HepG2 (cell line): ENCODE measurements around the gene SRSF11. TPM values are rescaled to one million over a fixed set of nuclear protein-coding genes. Genes with fewer than 3 reads are reported as not detected.
A peak's percentile ranks its signal among the peaks of the same experiment; 100 is the strongest.

Experiments used
- ADNP ChIP-seq: sonication (generic); formaldehyde crosslinking; IDR thresholded peaks from 2 replicates; pipeline ENCODE4 v1.4.0; 2020; ENCODE audit warnings: missing genetic modification reagents
- EED ChIP-seq: sonication (generic); formaldehyde crosslinking; IDR thresholded peaks from 2 replicates; pipeline ENCODE4 v1.5.0; 2020; ENCODE audit warnings: mild to moderate bottlenecking, missing genetic modification reagents
- HOXA9 ChIP-seq: sonication (generic); formaldehyde crosslinking; IDR thresholded peaks from 2 replicates; pipeline ENCODE4 v1.8.1; 2022; ENCODE audit warnings: missing genetic modification reagents, mild to moderate bottlenecking, moderate library complexity, borderline replicate concordance
- RELA ChIP-seq: sonication (generic); formaldehyde crosslinking; IDR thresholded peaks from 2 replicates; pipeline ENCODE4 v1.4.0; 2020; ENCODE audit warnings: missing genetic modification reagents
- SIX1 ChIP-seq: sonication (generic); formaldehyde crosslinking; IDR thresholded peaks from 2 replicates; pipeline ENCODE4 v1.4.0; 2020; ENCODE audit warnings: missing genetic modification reagents, borderline replicate concordance
- TCF12 ChIP-seq, 2 experiments: fragments of 450-650 bp in 1 of 2; sonication (generic) in 1 of 2; formaldehyde crosslinking in 1 of 2; IDR thresholded peaks; 2 replicates each; pipeline versions ENCODE4 v1.6.1 to v1.8.0; 2017 to 2022; ENCODE audit warnings: antibody characterized with exemption in 1 of 2, mild to moderate bottlenecking in 1 of 2, missing genetic modification reagents in 1 of 2, moderate library complexity in 1 of 2
- ZC3H4 ChIP-seq: sonication (generic); formaldehyde crosslinking; IDR thresholded peaks from 2 replicates; pipeline ENCODE4 v1.4.0; 2020; ENCODE audit warnings: missing genetic modification reagents, borderline replicate concordance
- ZNF335 ChIP-seq: sonication (generic); formaldehyde crosslinking; IDR thresholded peaks from 2 replicates; pipeline ENCODE4 v1.4.0; 2020; ENCODE audit warnings: missing genetic modification reagents
- ZNF790 ChIP-seq: sonication (generic); formaldehyde crosslinking; IDR thresholded peaks from 2 replicates; pipeline ENCODE4 v1.8.0; 2022; ENCODE audit warnings: missing genetic modification reagents, mild to moderate bottlenecking, borderline replicate concordance
- ZSCAN30 ChIP-seq: sonication (generic); formaldehyde crosslinking; IDR thresholded peaks from 2 replicates; pipeline ENCODE4 v1.5.0; 2020; ENCODE audit warnings: mild to moderate bottlenecking, missing genetic modification reagents
- polyA plus RNA-seq, 8 experiments: library from polyadenylated mRNA; depleted of rRNA in 3 of 8; stranded (reverse) in 7 of 8; unstranded in 1 of 8; fragments of >200 nt; fragmentation: Illumina TruSeq in 4 of 8; extraction: Trizol in 4 of 8; gene quantifications; 2 replicates each; pipeline versions ENCODE4 v1.2.1 to v1.2.3, GENCODE V29; 2011 to 2016; ENCODE audit warnings: low read depth in 4 of 8, missing spikeins in 1 of 8, mixed read lengths in 1 of 8; ENCODE audit not compliant: insufficient read depth in 1 of 8
- total RNA-seq, 5 experiments: library from RNA; depleted of rRNA; stranded (reverse); fragments of >200 nt; fragmentation: Illumina TruSeq; extraction: Trizol; gene quantifications; 2 replicates each; pipeline ENCODE4 v1.2.3, GENCODE V29; 2016; ENCODE audit warnings: low read depth in 1 of 5
- TF ChIP-seq, protein P1 (sequence below): sonication (generic); formaldehyde crosslinking; IDR thresholded peaks from 2 replicates; pipeline ENCODE4 v1.4.0; 2020; ENCODE audit warnings: missing genetic modification reagents, mild to moderate bottlenecking, borderline replicate concordance
- TF ChIP-seq, protein P2 (sequence below): sonication (generic); formaldehyde crosslinking; IDR thresholded peaks from 2 replicates; pipeline ENCODE4 v1.4.0; 2020; ENCODE audit warnings: low read depth, mild to moderate bottlenecking, missing genetic modification reagents
- TF ChIP-seq, protein P3 (sequence below): IDR thresholded peaks from 2 replicates; pipeline ENCODE4 v1.6.1; 2018; ENCODE audit warnings: missing genetic modification reagents, mild to moderate bottlenecking, missing compliant biosample characterization
- TF ChIP-seq, protein P4 (sequence below): sonication (generic); formaldehyde crosslinking; IDR thresholded peaks from 2 replicates; pipeline ENCODE4 v1.5.0; 2020; ENCODE audit warnings: missing genetic modification reagents, mild to moderate bottlenecking, borderline replicate concordance
- TF ChIP-seq, protein P5 (sequence below): sonication (generic); formaldehyde crosslinking; IDR thresholded peaks from 2 replicates; pipeline ENCODE4 v1.8.1; 2022; ENCODE audit warnings: mild to moderate bottlenecking, missing genetic modification reagents
- TF ChIP-seq, protein P6 (sequence below): sonication (generic); formaldehyde crosslinking; IDR thresholded peaks from 2 replicates; pipeline ENCODE4 v1.8.1; 2023; ENCODE audit warnings: missing genetic modification reagents, mild to moderate bottlenecking, borderline replicate concordance
- TF ChIP-seq, protein P7 (sequence below): IDR thresholded peaks from 2 replicates; pipeline ENCODE4 v1.6.1; 2016; ENCODE audit warnings: control low read depth

Gene SRSF11
- total and polyA plus RNA-seq, 2 of the 13 experiments (the other 11 are each of a cell fraction or from before 2014, with no cell fraction given): 118 to 381 TPM

DNA sequence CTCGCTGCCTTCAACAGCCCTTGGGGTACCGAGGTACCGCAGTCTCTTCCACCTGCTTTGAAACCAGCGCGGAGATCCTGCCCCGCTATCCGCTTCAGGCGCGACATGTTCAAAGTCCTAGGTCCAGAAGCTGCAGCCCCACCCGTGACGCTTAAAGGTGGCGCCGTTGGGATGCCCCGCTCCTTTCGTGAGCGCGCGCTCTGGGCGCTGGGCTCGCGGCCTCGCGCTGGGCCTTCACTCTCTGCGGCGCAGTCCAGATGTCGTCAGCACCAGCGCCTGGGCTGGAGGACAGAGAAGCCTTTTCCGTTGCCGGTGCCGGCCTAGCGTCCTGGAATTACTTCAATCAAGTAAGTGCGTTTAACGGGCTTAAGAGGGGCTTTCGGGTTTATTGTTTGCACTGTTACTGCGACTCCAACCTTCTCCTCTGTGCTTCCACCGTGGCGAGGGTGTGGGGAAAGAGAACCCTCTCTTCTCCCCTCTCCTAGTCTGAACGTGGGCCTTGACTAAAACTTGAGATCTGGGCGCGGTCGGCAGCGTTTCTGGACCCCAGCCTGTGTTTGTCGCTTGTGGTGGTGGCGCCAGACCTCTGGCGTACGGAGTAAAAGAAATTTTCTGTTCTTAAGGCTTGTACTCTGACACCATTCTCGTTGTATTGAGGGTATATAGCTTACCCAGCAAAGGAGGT, 15.6 kb upstream of the SRSF11 start, which contains the start of gene LRRC40 (continued):
- TF ChIP-seq, protein P1, sequence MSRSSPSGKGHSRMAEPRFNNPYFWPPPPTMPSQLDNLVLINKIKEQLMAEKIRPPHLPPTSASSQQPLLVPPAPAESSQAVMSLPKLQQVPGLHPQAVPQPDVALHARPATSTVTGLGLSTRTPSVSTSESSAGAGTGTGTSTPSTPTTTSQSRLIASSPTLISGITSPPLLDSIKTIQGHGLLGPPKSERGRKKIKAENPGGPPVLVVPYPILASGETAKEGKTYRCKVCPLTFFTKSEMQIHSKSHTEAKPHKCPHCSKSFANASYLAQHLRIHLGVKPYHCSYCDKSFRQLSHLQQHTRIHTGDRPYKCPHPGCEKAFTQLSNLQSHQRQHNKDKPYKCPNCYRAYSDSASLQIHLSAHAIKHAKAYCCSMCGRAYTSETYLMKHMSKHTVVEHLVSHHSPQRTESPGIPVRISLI (CRISPR knock-in tag): no peak
- TF ChIP-seq, protein P2, sequence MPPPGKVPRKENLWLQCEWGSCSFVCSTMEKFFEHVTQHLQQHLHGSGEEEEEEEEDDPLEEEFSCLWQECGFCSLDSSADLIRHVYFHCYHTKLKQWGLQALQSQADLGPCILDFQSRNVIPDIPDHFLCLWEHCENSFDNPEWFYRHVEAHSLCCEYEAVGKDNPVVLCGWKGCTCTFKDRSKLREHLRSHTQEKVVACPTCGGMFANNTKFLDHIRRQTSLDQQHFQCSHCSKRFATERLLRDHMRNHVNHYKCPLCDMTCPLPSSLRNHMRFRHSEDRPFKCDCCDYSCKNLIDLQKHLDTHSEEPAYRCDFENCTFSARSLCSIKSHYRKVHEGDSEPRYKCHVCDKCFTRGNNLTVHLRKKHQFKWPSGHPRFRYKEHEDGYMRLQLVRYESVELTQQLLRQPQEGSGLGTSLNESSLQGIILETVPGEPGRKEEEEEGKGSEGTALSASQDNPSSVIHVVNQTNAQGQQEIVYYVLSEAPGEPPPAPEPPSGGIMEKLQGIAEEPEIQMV (CRISPR knock-in tag): peak; percentile 60; the same call in 1 of the 2 replicates
- TF ChIP-seq, protein P3, sequence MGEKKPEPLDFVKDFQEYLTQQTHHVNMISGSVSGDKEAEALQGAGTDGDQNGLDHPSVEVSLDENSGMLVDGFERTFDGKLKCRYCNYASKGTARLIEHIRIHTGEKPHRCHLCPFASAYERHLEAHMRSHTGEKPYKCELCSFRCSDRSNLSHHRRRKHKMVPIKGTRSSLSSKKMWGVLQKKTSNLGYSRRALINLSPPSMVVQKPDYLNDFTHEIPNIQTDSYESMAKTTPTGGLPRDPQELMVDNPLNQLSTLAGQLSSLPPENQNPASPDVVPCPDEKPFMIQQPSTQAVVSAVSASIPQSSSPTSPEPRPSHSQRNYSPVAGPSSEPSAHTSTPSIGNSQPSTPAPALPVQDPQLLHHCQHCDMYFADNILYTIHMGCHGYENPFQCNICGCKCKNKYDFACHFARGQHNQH (CRISPR knock-in tag): peak; percentile 90
- no peak for TF ChIP-seq ADNP (CRISPR knock-in tag)
- TF ChIP-seq ZNF335: peak; percentile 100
- TF ChIP-seq EED (CRISPR knock-in tag): no peak
- TF ChIP-seq, protein P4, sequence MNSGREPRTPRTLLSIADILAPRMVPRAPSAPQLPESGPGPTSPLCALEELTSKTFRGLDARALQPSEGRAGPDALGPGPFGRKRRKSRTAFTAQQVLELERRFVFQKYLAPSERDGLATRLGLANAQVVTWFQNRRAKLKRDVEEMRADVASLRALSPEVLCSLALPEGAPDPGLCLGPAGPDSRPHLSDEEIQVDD: no peak
- TF ChIP-seq, protein P5, sequence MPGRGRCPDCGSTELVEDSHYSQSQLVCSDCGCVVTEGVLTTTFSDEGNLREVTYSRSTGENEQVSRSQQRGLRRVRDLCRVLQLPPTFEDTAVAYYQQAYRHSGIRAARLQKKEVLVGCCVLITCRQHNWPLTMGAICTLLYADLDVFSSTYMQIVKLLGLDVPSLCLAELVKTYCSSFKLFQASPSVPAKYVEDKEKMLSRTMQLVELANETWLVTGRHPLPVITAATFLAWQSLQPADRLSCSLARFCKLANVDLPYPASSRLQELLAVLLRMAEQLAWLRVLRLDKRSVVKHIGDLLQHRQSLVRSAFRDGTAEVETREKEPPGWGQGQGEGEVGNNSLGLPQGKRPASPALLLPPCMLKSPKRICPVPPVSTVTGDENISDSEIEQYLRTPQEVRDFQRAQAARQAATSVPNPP (CRISPR knock-in tag): peak; percentile 87; the same call in 1 of the 2 replicates
- TF ChIP-seq SIX1: no peak
- TF ChIP-seq ZC3H4 (CRISPR knock-in tag): no peak
- TF ChIP-seq ZNF790 (CRISPR knock-in tag): peak; percentile 44; the same call in 1 of the 2 replicates
- TF ChIP-seq, protein P6, sequence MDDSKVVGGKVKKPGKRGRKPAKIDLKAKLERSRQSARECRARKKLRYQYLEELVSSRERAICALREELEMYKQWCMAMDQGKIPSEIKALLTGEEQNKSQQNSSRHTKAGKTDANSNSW (CRISPR knock-in tag): no peak; the same call in 1 of the 2 replicates
- TF ChIP-seq HOXA9 (CRISPR knock-in tag): no peak
- TF ChIP-seq RELA (CRISPR knock-in tag): peak; percentile 41; the same call in 1 of the 2 replicates
- TF ChIP-seq ZSCAN30 (CRISPR knock-in tag): 0 out of 2 replicates have a peak, but pooled peaks have one; percentile 59
- TF ChIP-seq, protein P7, sequence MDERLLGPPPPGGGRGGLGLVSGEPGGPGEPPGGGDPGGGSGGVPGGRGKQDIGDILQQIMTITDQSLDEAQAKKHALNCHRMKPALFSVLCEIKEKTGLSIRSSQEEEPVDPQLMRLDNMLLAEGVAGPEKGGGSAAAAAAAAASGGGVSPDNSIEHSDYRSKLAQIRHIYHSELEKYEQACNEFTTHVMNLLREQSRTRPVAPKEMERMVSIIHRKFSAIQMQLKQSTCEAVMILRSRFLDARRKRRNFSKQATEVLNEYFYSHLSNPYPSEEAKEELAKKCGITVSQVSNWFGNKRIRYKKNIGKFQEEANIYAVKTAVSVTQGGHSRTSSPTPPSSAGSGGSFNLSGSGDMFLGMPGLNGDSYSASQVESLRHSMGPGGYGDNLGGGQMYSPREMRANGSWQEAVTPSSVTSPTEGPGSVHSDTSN (CRISPR knock-in tag): no peak
- TF ChIP-seq TCF12 (IDR thresholded peaks at IDR 0.05): no peak
- no peak for TF ChIP-seq TCF12 (CRISPR knock-in tag; IDR thresholded peaks at IDR 0.05)
